Stimulated activated CD4-positive, alpha-beta T cell treated with anti-CD3 and anti-CD28 coated beads, Interleukin-2, amount 100 ng/mL, for 48 hours (primary cell): ENCODE measurements around the gene RPS26.

Source experiments
- DNase-seq, 2 donors: peaks; one replicate each; pipeline ENCODE4 v3.0.0-alpha.2; 2020

The RPS26 gene

GRCh38 chr12:56078931-56079722, 37.4 kb downstream of the RPS26 start:
- peak; percentile 51 to 54 for DNase-seq

GRCh38 chr12:56079723-56080555, 38.2 kb downstream of the RPS26 start, which contains the start of gene ERBB3:
ERBB3 (plus strand) TSS chr12:56080165; CDS start chr12:56080301, 136 bp downstream.
- peak; percentile 55 to 62 for DNase-seq

- DNase-seq, result no peak
Measured at GRCh38 chr12:56080556-56081138, 38.9 kb downstream of the RPS26 start.

GRCh38 chr12:56081393-56082347, 40.0 kb downstream of the RPS26 start:
- no peak for DNase-seq

- DNase-seq, result no peak
Measured at GRCh38 chr12:56082382-56082781, 40.7 kb downstream of the RPS26 start.

- DNase-seq, result no peak
Measured at GRCh38 chr12:56082967-56083366, 41.2 kb downstream of the RPS26 start.

- peak; percentile 24 to 29 for DNase-seq
Measured at GRCh38 chr12:56084958-56085543, 43.3 kb downstream of the RPS26 start.

GRCh38 chr12:56086096-56086495, 44.4 kb downstream of the RPS26 start:
- DNase-seq, result no peak

- DNase-seq, result no peak
Measured at GRCh38 chr12:56086608-56087007, 44.9 kb downstream of the RPS26 start.

- DNase-seq, result no peak
Measured at GRCh38 chr12:56087220-56087619, 45.5 kb downstream of the RPS26 start.
